Activated CD4-positive, alpha-beta T cell treated with anti-CD3 and anti-CD28 coated beads for 36 hours (primary cell): ENCODE measurements around the gene CTNNBIP1. TPM values are rescaled to one million over a fixed set of nuclear protein-coding genes. Genes with fewer than 3 reads are reported as not detected.

ENCODE experiments used
- ATAC-seq: fragments of 200-7000 bp; cut with Tn5 transposase; one replicate; pipeline ENCODE4 v1.10.0; 2021; ENCODE audit warnings: mild to moderate bottlenecking, moderate library complexity
- CTCF ChIA-PET: fragments of 350-600 bp; sonication (Branson Sonifier 250); formaldehyde crosslinking; loops from one replicate; lab custom pipeline; 2021; ENCODE audit warnings: antibody characterized with exemption; lab: Charles Lee
- POLR2A ChIA-PET: fragments of 350-600 bp; sonication (Branson Sonifier 250); formaldehyde crosslinking; loops from one replicate; lab custom pipeline; 2021; ENCODE audit warnings: antibody characterized with exemption, inconsistent platforms; lab: Charles Lee
- DNase-seq: peaks from one replicate; pipeline ENCODE4 v3.0.0-alpha.2; 2020
- H3K27ac Mint-ChIP-seq: one replicate; pipeline ENCODE4 v1.8.0; 2021; ENCODE audit warnings: mixed read lengths
- H3K27me3 Mint-ChIP-seq: one replicate; pipeline ENCODE4 v1.8.0; 2021; ENCODE audit warnings: mixed read lengths
- H3K36me3 Mint-ChIP-seq: one replicate; pipeline ENCODE4 v1.8.0; 2021; ENCODE audit warnings: low read depth, mixed read lengths
- H3K4me1 Mint-ChIP-seq: one replicate; pipeline ENCODE4 v1.8.0; 2021; ENCODE audit warnings: mixed read lengths
- H3K4me3 Mint-ChIP-seq: one replicate; pipeline ENCODE4 v1.8.0; 2021; ENCODE audit warnings: mild to moderate bottlenecking, moderate library complexity, mixed read lengths
- H3K9me3 Mint-ChIP-seq: one replicate; pipeline ENCODE4 v1.8.0; 2021; ENCODE audit warnings: low read depth, mixed read lengths
- intact Hi-C, 2 experiments: fragments of 100-400 bp; cut with DNase I in 1 of 2; cut with micrococcal nuclease in 1 of 2; formaldehyde crosslinking; loops; one replicate each; pipeline versions ENCODE4 v1.14.2 to v1.15.1; 2022 to 2024; cut with DNase I, micrococcal nuclease
- total RNA-seq, 2 experiments: library from RNA; stranded (reverse); gene quantifications; one replicate each; pipeline ENCODE4 v1.2.3, GENCODE V29; 2021

Gene CTNNBIP1
- total RNA-seq, 2 experiments from 2014 or later = 7.5 to 11.0 TPM

DNA sequence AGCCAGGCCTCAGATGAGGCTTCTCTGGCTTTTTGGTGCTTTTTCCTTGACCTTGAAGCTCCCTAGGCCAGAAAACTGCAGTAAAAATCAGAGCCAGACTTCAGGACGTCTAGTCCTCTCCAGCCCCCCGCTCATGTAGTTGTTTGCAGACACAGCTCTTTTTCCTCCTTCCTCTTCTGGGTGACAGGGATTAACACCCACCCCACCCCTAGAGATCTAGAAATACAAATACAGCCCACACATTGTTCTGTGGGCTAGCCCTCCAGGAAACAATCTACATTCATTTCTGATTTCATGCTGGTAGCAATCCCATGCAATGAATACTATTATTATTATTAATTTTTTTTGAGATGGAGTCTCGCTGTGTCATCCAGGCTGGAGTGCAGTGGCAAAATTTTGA, 76.4 kb downstream of the CTNNBIP1 start:
- H3K4me1 Mint-ChIP-seq = no peaks in the 10 kb centered on the region
- no peak overlapping the region for H3K4me3 Mint-ChIP-seq
- H3K36me3 Mint-ChIP-seq = no peaks in the 10 kb centered on the region
- no peak for ATAC-seq
- no peak for DNase-seq
- ChIA-PET CTCF (interaction anchor here (0.9 to 1.1 kb wide), 2 partner anchors 8 to 49 kb away, joined by 4 read pairs; no protein-coding TSS in a partner anchor), POLR2A (no interaction called here)
- intact Hi-C loops = no loop called here
- no peak overlapping the region for H3K27ac Mint-ChIP-seq
- no peaks in the 10 kb centered on the region for H3K27me3 Mint-ChIP-seq
- H3K9me3 Mint-ChIP-seq = no peaks in the 10 kb centered on the region

DNA sequence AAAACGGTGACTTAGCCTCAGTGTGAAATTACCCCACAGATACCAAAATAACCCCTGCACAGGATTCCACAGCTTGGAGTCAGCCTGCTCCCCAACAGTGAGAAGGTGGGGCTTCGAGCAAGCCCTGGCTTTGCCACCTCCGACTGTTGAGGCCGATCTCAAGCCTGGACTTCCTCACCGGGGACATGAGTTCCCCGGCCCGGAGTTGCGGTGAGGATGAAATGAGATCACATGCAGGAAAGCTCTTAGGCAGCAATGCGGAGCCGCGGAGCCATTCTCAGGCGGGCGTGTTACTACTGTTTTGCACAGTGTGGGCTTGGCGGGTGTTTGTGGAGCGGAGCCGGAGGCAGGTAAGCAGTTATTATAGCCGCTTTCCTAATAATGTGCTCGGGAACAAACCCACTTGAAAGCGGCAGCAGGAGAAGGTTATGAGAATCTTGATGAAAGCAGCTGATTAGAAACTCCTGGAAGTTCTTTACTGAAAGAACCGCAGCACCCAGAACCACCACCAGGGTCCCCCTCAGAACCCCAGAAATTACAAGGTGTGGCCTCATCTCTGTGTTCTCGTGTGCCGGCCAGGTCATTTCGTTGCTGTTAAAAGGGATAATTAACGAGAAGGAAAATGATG, 82.4 kb downstream of the CTNNBIP1 start:
- ChIA-PET CTCF (interaction anchor here (0.6 to 1.2 kb wide), 3 partner anchors 9 to 1884 kb away, joined by 3 to 4 read pairs (median 3); no protein-coding TSS in a partner anchor), POLR2A (no interaction called here)
- no peaks in the 10 kb centered on the region for H3K36me3 Mint-ChIP-seq
- intact Hi-C loops = loop anchor here (5.0 to 10.0 kb wide), 2 partner anchors 35 to 593 kb away; partner anchors contain the start of gene H6PD (in 1 of the 2)
- H3K27ac Mint-ChIP-seq = no peak overlapping the region
- peaks cover 18% of the 10 kb centered on the region for H3K4me1 Mint-ChIP-seq
- H3K27me3 Mint-ChIP-seq = peaks cover 9% of the 10 kb centered on the region
- ATAC-seq (no peak), DNase-seq (no peak)
- H3K9me3 Mint-ChIP-seq = no peaks in the 10 kb centered on the region
- no peak overlapping the region for H3K4me3 Mint-ChIP-seq

DNA sequence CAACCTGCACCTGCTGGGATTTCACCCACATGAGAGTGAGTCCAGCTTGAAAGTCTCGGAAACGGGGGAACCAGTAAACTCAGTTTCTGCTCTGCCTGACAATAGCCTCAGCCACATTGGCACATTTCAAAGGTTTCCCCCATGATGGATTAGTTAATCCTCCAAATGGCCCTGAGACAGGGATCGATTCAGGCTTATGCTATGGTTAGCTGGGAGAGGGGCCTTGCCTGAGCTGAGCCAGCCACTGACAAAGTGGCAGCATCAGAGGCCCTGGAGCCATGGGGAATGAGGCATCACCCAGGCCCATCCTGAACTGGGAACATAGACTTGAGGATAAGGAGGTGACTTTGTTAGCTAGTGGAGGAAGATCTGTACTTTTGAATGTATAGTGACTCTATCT, 83.5 kb downstream of the CTNNBIP1 start:
- Mint-ChIP-seq H3K4me1 (peaks cover 29% of the 10 kb centered on the region), H3K27me3 (peaks cover 9% of the 10 kb centered on the region), H3K36me3 (no peaks in the 10 kb centered on the region), H3K9me3 (no peaks in the 10 kb centered on the region), H3K4me3 (no peak overlapping the region), H3K27ac (no peak overlapping the region)
- POLR2A ChIA-PET = no interaction called here
- ATAC-seq (no peak), DNase-seq (no peak)
- CTCF ChIA-PET = interaction anchor here (0.7 to 1.5 kb wide), 8 partner anchors 8 to 239 kb away, joined by 3 to 6 read pairs (median 4); no protein-coding TSS in a partner anchor
- intact Hi-C loops = loop anchor here (5.0 to 10.0 kb wide), 2 partner anchors 36 to 592 kb away; partner anchors contain the start of gene H6PD (in 1 of the 2)

DNA sequence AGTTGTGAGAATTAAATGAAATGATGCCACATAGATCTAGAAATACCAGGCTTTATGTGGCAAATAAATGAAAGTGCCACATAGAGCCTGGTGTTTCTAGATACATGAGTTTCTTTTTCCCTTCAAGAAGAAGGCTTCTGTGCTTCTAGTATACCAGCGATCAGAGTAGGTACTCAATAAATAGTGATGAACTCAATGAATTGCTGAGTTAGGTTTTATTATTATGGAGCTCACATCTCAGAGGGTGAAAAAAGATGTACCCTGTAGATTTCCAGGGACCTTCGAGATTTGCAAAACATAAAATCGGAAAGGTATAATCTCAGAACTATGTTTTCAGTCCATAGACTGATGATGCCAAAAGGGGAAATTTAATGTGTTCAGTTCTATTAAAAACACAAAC, 84.0 kb downstream of the CTNNBIP1 start:
- intact Hi-C loops = loop anchor here (5.0 to 10.0 kb wide), 2 partner anchors 36 to 591 kb away; partner anchors contain the start of gene H6PD (in 1 of the 2)
- ChIA-PET POLR2A (no interaction called here), CTCF (interaction anchor here (0.6 to 1.5 kb wide), 8 partner anchors 8 to 138 kb away, joined by 3 to 6 read pairs (median 4); no protein-coding TSS in a partner anchor)
- Mint-ChIP-seq H3K36me3 (no peaks in the 10 kb centered on the region), H3K4me1 (peaks cover 29% of the 10 kb centered on the region), H3K9me3 (no peaks in the 10 kb centered on the region), H3K27ac (no peak overlapping the region), H3K27me3 (peaks cover 9% of the 10 kb centered on the region), H3K4me3 (no peak overlapping the region)
- ATAC-seq (no peak), DNase-seq (no peak)

DNA sequence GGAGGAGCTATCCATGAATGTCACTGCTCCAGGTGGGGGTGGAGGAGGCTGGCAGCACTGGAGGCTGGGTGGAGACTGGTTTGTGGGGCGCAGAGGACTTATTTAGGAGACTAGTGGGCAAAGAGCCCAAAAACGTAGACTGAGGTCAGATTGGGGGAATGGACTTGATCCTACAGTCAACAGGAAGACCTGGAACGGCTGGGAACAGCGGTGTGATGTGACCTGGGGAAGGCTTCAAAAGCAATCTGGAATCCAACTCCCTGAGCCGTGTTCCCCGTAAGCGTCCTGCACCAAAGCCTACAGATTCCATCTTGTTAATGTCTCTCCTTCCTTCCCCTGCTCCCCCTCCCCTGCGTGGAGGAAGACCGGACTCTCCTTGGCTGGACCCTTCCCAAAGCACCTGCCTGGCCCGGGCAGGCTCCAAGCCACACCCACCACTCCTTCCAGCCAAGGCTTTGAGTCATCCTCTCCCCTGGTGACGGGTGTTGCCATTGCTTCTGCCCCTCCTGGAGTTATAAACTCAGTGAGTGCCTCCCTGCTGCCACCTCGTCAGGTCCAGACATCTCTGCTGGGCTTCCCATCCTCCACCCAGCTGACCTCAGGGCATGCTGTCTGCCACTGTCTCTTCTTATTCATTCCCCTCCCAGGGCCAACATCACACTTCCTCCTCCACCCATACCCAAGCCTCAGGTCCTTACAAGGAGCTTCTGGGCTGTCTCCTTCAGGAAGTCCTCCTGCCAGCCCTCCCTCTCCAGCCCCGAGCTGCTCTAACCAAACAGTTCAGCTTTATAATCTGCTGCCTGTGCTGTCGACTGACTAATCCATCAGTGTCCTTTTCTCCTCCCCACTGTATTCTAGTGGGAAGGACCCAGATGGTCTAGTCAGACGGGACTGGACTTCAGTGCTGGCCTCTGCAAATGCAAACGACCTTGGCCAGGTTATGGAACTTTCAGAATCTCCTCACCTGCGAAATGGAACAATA, 84.7 kb downstream of the CTNNBIP1 start:
- H3K27ac Mint-ChIP-seq = peak overlapping the region; percentile 28
- intact Hi-C loops = loop anchor here (2.0 to 10.0 kb wide), 5 partner anchors 37 to 869 kb away; partner anchors contain the start of genes H6PD (in 1 of the 2) and SLC25A33 (in 1 of the 2)
- DNase-seq (peak; percentile 67), ATAC-seq (peak; percentile 47)
- peaks cover 32% of the 10 kb centered on the region for H3K4me1 Mint-ChIP-seq
- peaks cover 3% of the 10 kb centered on the region for H3K36me3 Mint-ChIP-seq
- CTCF ChIA-PET = interaction anchor here (0.6 to 1.5 kb wide), 5 partner anchors 9 to 137 kb away, joined by 3 to 6 read pairs (median 4); no protein-coding TSS in a partner anchor
- POLR2A ChIA-PET = no interaction called here
- peaks cover 9% of the 10 kb centered on the region for H3K27me3 Mint-ChIP-seq
- no peaks in the 10 kb centered on the region for H3K9me3 Mint-ChIP-seq
- peak overlapping the region; percentile 32 for H3K4me3 Mint-ChIP-seq

DNA sequence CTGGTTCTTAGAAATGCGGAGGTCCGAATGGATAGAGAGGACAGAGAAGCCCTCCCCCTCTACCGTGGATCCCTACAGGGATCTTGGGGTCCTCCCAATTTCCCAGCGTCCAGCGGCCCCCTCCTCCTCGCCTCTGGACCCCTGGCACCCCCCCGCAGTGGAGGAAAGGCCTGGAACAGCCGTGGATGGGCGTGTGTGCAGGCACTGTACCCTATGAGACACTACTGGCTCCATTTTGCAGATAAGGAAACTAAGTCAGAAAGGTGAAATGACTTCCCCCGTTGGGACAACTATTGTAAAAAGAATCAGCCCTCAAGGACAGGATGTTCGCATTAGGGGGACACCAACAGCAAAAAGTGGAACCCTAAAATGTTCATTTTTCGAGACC, 85.4 kb downstream of the CTNNBIP1 start:
- Mint-ChIP-seq H3K4me3 (peak overlapping the region; percentile 52), H3K36me3 (peaks cover 3% of the 10 kb centered on the region), H3K27ac (no peak overlapping the region), H3K9me3 (no peaks in the 10 kb centered on the region), H3K4me1 (peaks cover 35% of the 10 kb centered on the region), H3K27me3 (peaks cover 9% of the 10 kb centered on the region)
- intact Hi-C loops = loop anchor here (1.0 to 10.0 kb wide), 10 partner anchors 38 to 870 kb away; partner anchors contain the start of genes CTNNBIP1 (in 1 of the 2), H6PD (in 1 of the 2), SLC25A33 (in 1 of the 2) and SPSB1 (in 1 of the 2)
- CTCF ChIA-PET = no interaction called here
- ATAC-seq = no peak
- POLR2A ChIA-PET = no interaction called here
- no peak for DNase-seq

DNA sequence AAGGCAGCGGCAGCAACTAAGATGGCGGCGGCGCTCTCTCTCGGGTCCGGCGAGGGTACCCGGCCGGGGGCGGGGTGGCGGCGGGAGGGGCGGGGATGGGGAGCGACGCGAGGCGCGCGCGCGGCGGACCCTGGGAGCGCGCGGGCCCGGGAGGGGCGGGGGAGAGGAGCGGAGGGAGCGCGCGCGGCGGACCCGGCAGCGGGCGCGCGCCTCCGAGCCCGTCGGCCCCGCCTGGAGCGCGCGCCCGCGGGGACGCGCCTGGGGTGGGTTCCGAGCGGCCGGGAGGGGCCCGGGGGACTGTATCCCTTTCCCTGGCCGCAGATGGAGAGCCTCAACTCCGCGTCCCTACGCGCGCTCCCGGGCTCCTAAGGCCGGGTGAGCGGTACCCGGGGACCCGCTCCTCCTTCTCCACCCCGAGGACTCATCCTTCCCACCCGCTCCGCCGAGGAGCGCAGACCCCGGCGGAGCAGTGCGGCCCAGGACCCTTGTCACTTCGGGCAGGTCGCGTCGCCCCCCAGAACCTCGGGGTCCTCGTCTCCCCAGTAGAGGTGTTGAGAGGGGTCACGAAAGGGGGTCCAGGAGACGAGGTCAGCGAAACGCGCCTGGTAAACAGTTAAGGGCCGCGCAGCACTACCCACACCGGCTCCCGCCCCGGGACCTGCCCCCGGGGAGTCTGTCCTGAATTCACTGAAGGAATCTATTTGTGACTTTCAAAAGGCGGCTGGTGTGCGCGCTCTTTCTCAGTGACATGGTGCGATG, 85.9 kb downstream of the CTNNBIP1 start, which contains the start of gene CLSTN1:
TSS of gene CLSTN1 (minus strand) at position 23 of the 759 bp plus-strand sequence. CDS start 232 bp downstream, outside the sequence.
- H3K4me1 Mint-ChIP-seq = peaks cover 35% of the 10 kb centered on the region
- POLR2A ChIA-PET = no interaction called here
- ATAC-seq (peak; percentile 72), DNase-seq (peak; percentile 96)
- H3K27me3 Mint-ChIP-seq = peaks cover 9% of the 10 kb centered on the region
- CTCF ChIA-PET = no interaction called here
- peak within 1 kb of the TSS; percentile 89 for H3K27ac Mint-ChIP-seq
- H3K36me3 Mint-ChIP-seq = peaks cover 3% of the 10 kb centered on the region
- H3K4me3 Mint-ChIP-seq = peak within 1 kb of the TSS; percentile 96
- intact Hi-C loops = loop anchor here (1.0 to 10.0 kb wide), 13 partner anchors 37 to 871 kb away; partner anchors contain the start of genes CTNNBIP1 (in 1 of the 2), H6PD (in 1 of the 2), LZIC (in 1 of the 2) and NMNAT1 (in 1 of the 2)
- H3K9me3 Mint-ChIP-seq = no peaks in the 10 kb centered on the region

DNA sequence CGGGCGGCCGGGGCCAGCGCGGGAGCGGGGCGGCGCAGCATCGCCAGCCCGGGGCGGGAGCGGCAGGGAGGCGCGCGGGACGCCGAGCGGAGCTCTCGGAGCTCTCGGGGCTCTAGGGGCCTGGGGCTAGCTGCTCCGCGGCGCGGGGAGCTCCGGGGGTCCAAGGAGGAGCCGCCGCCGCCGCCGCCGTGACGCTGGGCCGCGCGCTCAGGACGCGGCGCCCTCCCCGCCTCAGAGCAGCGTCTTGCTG, 86.5 kb downstream of the CTNNBIP1 start:
- Mint-ChIP-seq H3K27ac (no peak overlapping the region), H3K4me3 (peak overlapping the region; percentile 21), H3K4me1 (peaks cover 35% of the 10 kb centered on the region), H3K27me3 (peaks cover 9% of the 10 kb centered on the region), H3K36me3 (peaks cover 3% of the 10 kb centered on the region), H3K9me3 (no peaks in the 10 kb centered on the region)
- ChIA-PET CTCF (no interaction called here), POLR2A (no interaction called here)
- ATAC-seq = peak; percentile 14
- intact Hi-C loops = loop anchor here in 1 of 2 experiments (1.0 to 10.0 kb wide), 6 partner anchors 36 to 589 kb away; partner anchors contain the start of genes H6PD, LZIC, NMNAT1 and PGD
- DNase-seq = no peak

DNA sequence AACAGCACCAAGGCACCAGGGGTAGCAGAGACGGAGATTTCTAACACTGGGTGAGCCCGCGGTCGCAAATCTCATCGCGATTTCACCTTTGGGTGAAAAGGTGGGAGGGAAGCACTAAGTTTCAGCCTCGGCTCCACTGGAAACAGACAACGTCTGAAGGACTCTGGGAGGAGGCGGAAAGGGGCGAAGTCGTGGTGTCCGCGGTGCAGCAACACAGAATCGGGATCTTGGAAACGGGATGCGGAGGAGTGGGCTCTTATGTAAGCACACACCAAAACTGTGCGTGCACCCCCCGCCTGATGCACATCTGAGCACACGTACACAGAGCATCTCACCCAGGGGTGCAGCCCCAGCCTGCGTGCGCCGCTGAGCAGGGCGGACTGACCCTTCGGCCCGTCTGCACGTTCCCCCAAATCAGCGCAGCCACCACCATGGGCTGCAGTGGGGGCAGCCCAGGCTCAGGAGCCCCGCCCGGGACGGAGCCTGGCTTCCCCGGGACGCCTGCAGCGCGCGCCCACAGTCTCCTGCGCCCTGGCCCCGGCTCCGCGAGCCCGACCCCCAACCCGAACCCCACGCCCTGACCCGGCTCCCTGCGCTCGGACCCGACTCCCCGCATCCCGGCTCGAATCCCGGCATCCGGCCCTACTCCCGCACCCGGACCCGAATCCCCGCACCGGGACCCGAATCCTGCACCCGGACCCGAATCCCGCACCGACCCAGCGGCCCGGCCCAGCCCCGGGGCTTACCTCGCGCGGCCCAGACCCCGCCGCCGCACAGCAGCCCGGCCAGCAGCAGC, 87.0 kb downstream of the CTNNBIP1 start:
- Mint-ChIP-seq H3K27me3 (peaks cover 9% of the 10 kb centered on the region), H3K4me1 (peaks cover 35% of the 10 kb centered on the region), H3K27ac (peak overlapping the region; percentile 89), H3K9me3 (no peaks in the 10 kb centered on the region), H3K4me3 (peak overlapping the region; percentile 96), H3K36me3 (peaks cover 3% of the 10 kb centered on the region)
- ATAC-seq = peak; percentile 45
- POLR2A ChIA-PET = no interaction called here
- DNase-seq = peak; percentile 60
- intact Hi-C loops = loop anchor here in 1 of 2 experiments (1.0 to 10.0 kb wide), 6 partner anchors 36 to 588 kb away; partner anchors contain the start of genes H6PD, LZIC, NMNAT1 and PGD
- CTCF ChIA-PET = interaction anchor here (1.0 to 1.3 kb wide), 3 partner anchors 10 to 39 kb away, joined by 4 read pairs; no protein-coding TSS in a partner anchor
